Panc1 (cell line): Measurements from ENCODE around the gene SPECC1L. TPM values are rescaled to one million over a fixed set of nuclear protein-coding genes. Genes with fewer than 3 reads are reported as not detected.

Experiments used
- ATAC-seq: fragments of 200-7000 bp; cut with Tn5 transposase; 2 replicates; pipeline ENCODE4 v1.9.1; 2020; ENCODE audit warnings: mild to moderate bottlenecking, moderate library complexity
- BruUV-seq: library from RNA; stranded (reverse); fragments of 400-500 nt; replicated peaks from 2 replicates; lab custom pipeline; 2021; lab: Mats Ljungman, UMichigan
- CTCF ChIA-PET: fragments of 300-600 bp; sonication (Branson Sonifier 250); formaldehyde crosslinking; loops from one replicate; lab custom pipeline; 2022; ENCODE audit warnings: antibody characterized with exemption; lab: Charles Lee
- POLR2A ChIA-PET: fragments of 300-600 bp; sonication (Branson Sonifier 250); formaldehyde crosslinking; loops from one replicate; lab custom pipeline; 2022; ENCODE audit warnings: antibody characterized with exemption; lab: Charles Lee
- DNase-seq: peaks from one replicate; pipeline ENCODE4 v3.0.0-alpha.2; 2010; ENCODE audit warnings: low read depth, low spot score
- H3K27ac ChIP-seq: 2 replicates; pipeline ENCODE4 v1.5.1; 2011; ENCODE audit warnings: mild to moderate bottlenecking, low read length, inconsistent platforms
- H3K27me3 ChIP-seq: fragments of 200-500 bp; sonication (Bioruptor generic); 2 replicates; pipeline ENCODE4 v1.6.0; 2014; ENCODE audit warnings: low read length, inconsistent platforms; ENCODE audit not compliant: control insufficient read depth, insufficient read depth
- H3K36me3 ChIP-seq: fragments of 200-500 bp; sonication (Bioruptor generic); 2 replicates; pipeline ENCODE4 v1.5.1; 2014; ENCODE audit warnings: inconsistent platforms, mild to moderate bottlenecking, low read length, moderate library complexity; ENCODE audit not compliant: control insufficient read depth, insufficient read depth
- H3K4me1 ChIP-seq: 2 replicates; pipeline ENCODE4 v1.5.1; 2011; ENCODE audit warnings: inconsistent platforms, mild to moderate bottlenecking, low read length, moderate library complexity; ENCODE audit not compliant: control insufficient read depth, insufficient read depth
- H3K4me3 ChIP-seq, 2 experiments: 2 replicates each; pipeline ENCODE4 v1.5.1; 2011 to 2012; ENCODE audit warnings: low read depth in 2 of 2, low read length in 2 of 2, mild to moderate bottlenecking in 2 of 2, inconsistent platforms in 1 of 2, moderate library complexity in 1 of 2
- H3K9me3 ChIP-seq: fragments of 200-500 bp; sonication (Bioruptor generic); 2 replicates; pipeline ENCODE4 v1.5.1; 2014; ENCODE audit warnings: low read depth, mild to moderate bottlenecking, inconsistent platforms, low read length, moderate library complexity; ENCODE audit not compliant: control insufficient read depth, insufficient read depth
- POLR2AphosphoS5 ChIP-seq: IDR thresholded peaks from 2 replicates; pipeline ENCODE4 v1.6.1; 2012; ENCODE audit warnings: mild to moderate bottlenecking, low read depth, low read length, moderate library complexity
- SIN3A ChIP-seq: IDR thresholded peaks from 2 replicates; pipeline ENCODE4 v1.6.1; 2012; ENCODE audit warnings: low read depth, mild to moderate bottlenecking, low read length, moderate library complexity, borderline replicate concordance; ENCODE audit not compliant: insufficient read depth
- TCF7L2 ChIP-seq: IDR thresholded peaks from 2 replicates; pipeline ENCODE4 v1.6.1; 2011; ENCODE audit warnings: mild to moderate bottlenecking, low read depth, low read length, inconsistent platforms
- in situ Hi-C: cut with HindIII; loops from 2 replicates; pipeline ENCODE4 v1.10.0; 2016; ENCODE audit warnings: low sequenced_read_pairs, low pct_unique_long_range_greater_than_20kb
- intact Hi-C: fragments of 100-400 bp; cut with micrococcal nuclease; formaldehyde crosslinking; loops from one replicate; pipeline ENCODE4 v1.10.0; 2022; ENCODE audit not compliant: unreplicated experiment
- total RNA-seq: library from RNA; stranded (reverse); gene quantifications from one replicate; pipeline ENCODE4 v1.2.1, GENCODE V29; 2021; ENCODE audit not compliant: unreplicated experiment
- TF ChIP-seq, protein P1 (sequence below), 2 experiments: IDR thresholded peaks; 2 replicates each; pipeline ENCODE4 v1.6.1; 2011 to 2012; ENCODE audit warnings: low read depth in 2 of 2, control low read depth in 1 of 2, low read length in 1 of 2, mild to moderate bottlenecking in 1 of 2, moderate library complexity in 1 of 2; ENCODE audit not compliant: insufficient read depth in 1 of 2
- TF ChIP-seq, protein P2 (sequence below): fragments of 450-650 bp; IDR thresholded peaks from 2 replicates; pipeline ENCODE4 v1.5.1; 2017; ENCODE audit warnings: mild to moderate bottlenecking

Gene SPECC1L
- total RNA-seq, 1 experiment from 2014 or later, result 43.3 TPM

DNA sequence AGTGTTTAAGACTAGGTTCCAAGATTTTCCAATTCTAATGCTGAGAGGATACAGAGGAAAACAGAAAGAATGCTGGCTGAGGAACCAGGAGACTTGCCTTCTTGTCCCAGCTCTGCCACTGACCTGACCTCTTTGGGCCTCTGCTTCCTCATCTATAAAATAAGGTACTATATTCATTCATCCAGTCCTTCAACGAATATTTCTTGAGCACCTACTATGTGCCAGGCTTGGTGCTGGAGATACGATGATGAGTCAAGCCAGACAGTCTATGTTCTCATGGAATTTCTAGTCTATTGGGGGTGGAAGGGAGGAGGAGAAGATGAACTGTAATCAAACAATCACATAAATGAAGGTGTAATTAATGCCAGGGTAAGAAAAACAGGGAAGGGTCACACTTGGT, 196.7 kb downstream of the SPECC1L start:
- no peak for ATAC-seq
- Histone ChIP-seq H3K4me3 (no peak overlapping the region), H3K27ac (no peak overlapping the region), H3K9me3 (no peaks in the 10 kb centered on the region), H3K36me3 (no peaks in the 10 kb centered on the region), H3K27me3 (no peaks in the 10 kb centered on the region), H3K4me1 (peaks cover 8% of the 10 kb centered on the region; the same call in 1 of the 2 replicates)
- TF ChIP-seq SIN3A (no peak), TCF7L2 (no peak), POLR2AphosphoS5 (no peak)
- TF ChIP-seq, protein P1, sequence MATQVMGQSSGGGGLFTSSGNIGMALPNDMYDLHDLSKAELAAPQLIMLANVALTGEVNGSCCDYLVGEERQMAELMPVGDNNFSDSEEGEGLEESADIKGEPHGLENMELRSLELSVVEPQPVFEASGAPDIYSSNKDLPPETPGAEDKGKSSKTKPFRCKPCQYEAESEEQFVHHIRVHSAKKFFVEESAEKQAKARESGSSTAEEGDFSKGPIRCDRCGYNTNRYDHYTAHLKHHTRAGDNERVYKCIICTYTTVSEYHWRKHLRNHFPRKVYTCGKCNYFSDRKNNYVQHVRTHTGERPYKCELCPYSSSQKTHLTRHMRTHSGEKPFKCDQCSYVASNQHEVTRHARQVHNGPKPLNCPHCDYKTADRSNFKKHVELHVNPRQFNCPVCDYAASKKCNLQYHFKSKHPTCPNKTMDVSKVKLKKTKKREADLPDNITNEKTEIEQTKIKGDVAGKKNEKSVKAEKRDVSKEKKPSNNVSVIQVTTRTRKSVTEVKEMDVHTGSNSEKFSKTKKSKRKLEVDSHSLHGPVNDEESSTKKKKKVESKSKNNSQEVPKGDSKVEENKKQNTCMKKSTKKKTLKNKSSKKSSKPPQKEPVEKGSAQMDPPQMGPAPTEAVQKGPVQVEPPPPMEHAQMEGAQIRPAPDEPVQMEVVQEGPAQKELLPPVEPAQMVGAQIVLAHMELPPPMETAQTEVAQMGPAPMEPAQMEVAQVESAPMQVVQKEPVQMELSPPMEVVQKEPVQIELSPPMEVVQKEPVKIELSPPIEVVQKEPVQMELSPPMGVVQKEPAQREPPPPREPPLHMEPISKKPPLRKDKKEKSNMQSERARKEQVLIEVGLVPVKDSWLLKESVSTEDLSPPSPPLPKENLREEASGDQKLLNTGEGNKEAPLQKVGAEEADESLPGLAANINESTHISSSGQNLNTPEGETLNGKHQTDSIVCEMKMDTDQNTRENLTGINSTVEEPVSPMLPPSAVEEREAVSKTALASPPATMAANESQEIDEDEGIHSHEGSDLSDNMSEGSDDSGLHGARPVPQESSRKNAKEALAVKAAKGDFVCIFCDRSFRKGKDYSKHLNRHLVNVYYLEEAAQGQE (IDR thresholded peaks at IDR 0.05; ENCODE audit: insufficient read depth in 1 of 2, low read depth in 2 of 2, low read length in 1 of 2), result no peak
- TF ChIP-seq, protein P2, sequence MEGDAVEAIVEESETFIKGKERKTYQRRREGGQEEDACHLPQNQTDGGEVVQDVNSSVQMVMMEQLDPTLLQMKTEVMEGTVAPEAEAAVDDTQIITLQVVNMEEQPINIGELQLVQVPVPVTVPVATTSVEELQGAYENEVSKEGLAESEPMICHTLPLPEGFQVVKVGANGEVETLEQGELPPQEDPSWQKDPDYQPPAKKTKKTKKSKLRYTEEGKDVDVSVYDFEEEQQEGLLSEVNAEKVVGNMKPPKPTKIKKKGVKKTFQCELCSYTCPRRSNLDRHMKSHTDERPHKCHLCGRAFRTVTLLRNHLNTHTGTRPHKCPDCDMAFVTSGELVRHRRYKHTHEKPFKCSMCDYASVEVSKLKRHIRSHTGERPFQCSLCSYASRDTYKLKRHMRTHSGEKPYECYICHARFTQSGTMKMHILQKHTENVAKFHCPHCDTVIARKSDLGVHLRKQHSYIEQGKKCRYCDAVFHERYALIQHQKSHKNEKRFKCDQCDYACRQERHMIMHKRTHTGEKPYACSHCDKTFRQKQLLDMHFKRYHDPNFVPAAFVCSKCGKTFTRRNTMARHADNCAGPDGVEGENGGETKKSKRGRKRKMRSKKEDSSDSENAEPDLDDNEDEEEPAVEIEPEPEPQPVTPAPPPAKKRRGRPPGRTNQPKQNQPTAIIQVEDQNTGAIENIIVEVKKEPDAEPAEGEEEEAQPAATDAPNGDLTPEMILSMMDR, result no peak
- intact Hi-C loops, result no loop called here
- CTCF ChIA-PET, result no interaction called here
- POLR2A ChIA-PET, result no interaction called here
- in situ Hi-C loops, result no loop called here
- no peak for DNase-seq
- no TSS peak for BruUV-seq

Other genes starting within 250 kb of the SPECC1L start
- gene SUSD2, start 89.3 kb upstream of the SPECC1L start, total RNA-seq, result 10.6 TPM
- 3.6 TPM for gene GGT5, start 25.7 kb upstream of the SPECC1L start, total RNA-seq
- 11.5 TPM for gene ADORA2A, start 156.8 kb downstream of the SPECC1L start, total RNA-seq
- gene UPB1, start 224.5 kb downstream of the SPECC1L start, total RNA-seq, result 0.10 TPM